Activated naive CD8-positive, alpha-beta T cell treated with anti-CD3 and anti-CD28 coated beads, Interleukin-2, amount 10 ng/mL, durations not matched to agents 7 days and 5 days (primary cell): ENCODE measurements around the gene MYO18A. TPM values are rescaled to one million over a fixed set of nuclear protein-coding genes. Genes with fewer than 3 reads are reported as not detected.
A peak's percentile ranks its signal among the peaks of the same experiment; 100 is the strongest.
"Not testable (repeated sequence)": the region's sequence is repeated elsewhere in the genome, so short reads cannot be mapped to it uniquely, and the experiment has no call there.

ENCODE experiments used
- ATAC-seq: fragments of 150-1000 bp; cut with Tn5 transposase; one replicate; pipeline ENCODE4 v1.10.0; 2021; ENCODE audit warnings: low read depth, moderate library complexity
- POLR2A ChIA-PET: fragments of 350-600 bp; sonication (Branson Sonifier 250); formaldehyde crosslinking; loops from one replicate; lab custom pipeline; 2021; ENCODE audit warnings: antibody characterized with exemption; lab: Charles Lee
- DNase-seq: peaks from one replicate; pipeline ENCODE4 v3.0.0; 2021
- H3K27ac Mint-ChIP-seq: one replicate; pipeline ENCODE4 v1.8.0; 2022; ENCODE audit warnings: mild to moderate bottlenecking, mixed read lengths
- H3K27me3 Mint-ChIP-seq: one replicate; pipeline ENCODE4 v1.8.0; 2022; ENCODE audit warnings: mild to moderate bottlenecking, moderate library complexity, mixed read lengths
- H3K36me3 Mint-ChIP-seq: one replicate; pipeline ENCODE4 v1.8.0; 2021; ENCODE audit warnings: mild to moderate bottlenecking, mixed read lengths
- H3K4me1 Mint-ChIP-seq: one replicate; pipeline ENCODE4 v1.8.0; 2021; ENCODE audit warnings: mixed read lengths
- H3K4me3 Mint-ChIP-seq: one replicate; pipeline ENCODE4 v1.8.0; 2022; ENCODE audit warnings: mild to moderate bottlenecking, moderate library complexity, mixed read lengths
- H3K9me3 Mint-ChIP-seq: one replicate; pipeline ENCODE4 v1.8.0; 2021; ENCODE audit warnings: mixed read lengths
- total RNA-seq, 2 experiments: library from RNA; stranded (reverse); gene quantifications; one replicate each; pipeline ENCODE4 v1.2.3, GENCODE V29; 2021

Gene MYO18A
- total RNA-seq, 2 experiments from 2014 or later, result 79.7 to 80.6 TPM

DNA sequence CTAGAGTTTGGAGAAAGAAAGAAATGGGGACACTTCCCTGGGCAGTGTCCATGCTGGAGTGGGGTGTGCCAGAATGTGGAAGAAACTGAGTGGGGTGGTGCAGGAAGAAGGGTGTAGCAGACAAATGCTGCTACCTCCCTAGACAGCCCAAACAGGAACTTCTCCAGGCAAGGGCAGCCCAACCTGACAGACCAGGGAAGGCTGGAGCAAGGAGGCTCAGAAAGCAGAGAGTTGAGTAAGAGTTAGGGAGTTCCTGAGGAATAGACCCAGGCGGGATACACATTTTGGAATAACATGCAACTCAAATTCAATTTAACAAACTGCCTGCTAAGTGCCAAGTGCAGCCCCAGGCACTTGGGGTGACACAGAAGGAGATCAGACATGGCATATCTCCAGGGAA, 1.0 kb upstream of the MYO18A start:
- Mint-ChIP-seq H3K4me1 (peaks cover 24% of the 10 kb centered on the region), H3K27ac (no peak overlapping the region), H3K9me3 (no peaks in the 10 kb centered on the region), H3K4me3 (no peak overlapping the region), H3K36me3 (no peaks in the 10 kb centered on the region), H3K27me3 (peaks cover 12% of the 10 kb centered on the region)
- no peak for DNase-seq
- ATAC-seq, result no peak
- POLR2A ChIA-PET, result interaction anchor here (1.2 to 2.5 kb wide), 2 partner anchors 26 to 32 kb away, joined by 3 to 8 read pairs; no protein-coding TSS in a partner anchor

DNA sequence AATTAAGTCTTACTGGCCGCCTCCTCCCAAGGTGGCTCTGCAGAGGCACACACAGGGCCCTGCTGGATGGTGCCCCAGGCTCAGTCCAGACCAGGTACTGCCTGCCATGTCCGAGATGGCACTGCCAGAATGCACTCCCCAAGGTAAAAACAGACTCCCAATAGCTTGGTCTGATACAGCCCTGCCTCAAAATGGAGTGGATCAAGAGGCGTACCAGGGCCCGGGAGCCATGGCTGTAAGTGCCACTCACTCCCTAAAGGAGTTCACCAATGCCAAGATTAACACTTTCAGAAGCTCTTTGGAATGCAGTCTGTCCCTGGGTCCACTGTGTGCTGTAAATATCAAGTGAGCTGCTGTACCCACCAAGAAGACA, 576 bp upstream of the MYO18A start:
- DNase-seq (no peak), ATAC-seq (no peak)
- H3K4me3 Mint-ChIP-seq, result peak overlapping the region; percentile 49
- no peak overlapping the region for H3K27ac Mint-ChIP-seq
- peaks cover 29% of the 10 kb centered on the region for H3K4me1 Mint-ChIP-seq
- H3K27me3 Mint-ChIP-seq, result peaks cover 12% of the 10 kb centered on the region
- no peaks in the 10 kb centered on the region for H3K9me3 Mint-ChIP-seq
- POLR2A ChIA-PET, result interaction anchor here (1.3 to 6.6 kb wide), 6 partner anchors 26 to 113 kb away, joined by 4 to 41 read pairs (median 8); partner anchors contain the start of gene NUFIP2
- H3K36me3 Mint-ChIP-seq, result no peaks in the 10 kb centered on the region

DNA sequence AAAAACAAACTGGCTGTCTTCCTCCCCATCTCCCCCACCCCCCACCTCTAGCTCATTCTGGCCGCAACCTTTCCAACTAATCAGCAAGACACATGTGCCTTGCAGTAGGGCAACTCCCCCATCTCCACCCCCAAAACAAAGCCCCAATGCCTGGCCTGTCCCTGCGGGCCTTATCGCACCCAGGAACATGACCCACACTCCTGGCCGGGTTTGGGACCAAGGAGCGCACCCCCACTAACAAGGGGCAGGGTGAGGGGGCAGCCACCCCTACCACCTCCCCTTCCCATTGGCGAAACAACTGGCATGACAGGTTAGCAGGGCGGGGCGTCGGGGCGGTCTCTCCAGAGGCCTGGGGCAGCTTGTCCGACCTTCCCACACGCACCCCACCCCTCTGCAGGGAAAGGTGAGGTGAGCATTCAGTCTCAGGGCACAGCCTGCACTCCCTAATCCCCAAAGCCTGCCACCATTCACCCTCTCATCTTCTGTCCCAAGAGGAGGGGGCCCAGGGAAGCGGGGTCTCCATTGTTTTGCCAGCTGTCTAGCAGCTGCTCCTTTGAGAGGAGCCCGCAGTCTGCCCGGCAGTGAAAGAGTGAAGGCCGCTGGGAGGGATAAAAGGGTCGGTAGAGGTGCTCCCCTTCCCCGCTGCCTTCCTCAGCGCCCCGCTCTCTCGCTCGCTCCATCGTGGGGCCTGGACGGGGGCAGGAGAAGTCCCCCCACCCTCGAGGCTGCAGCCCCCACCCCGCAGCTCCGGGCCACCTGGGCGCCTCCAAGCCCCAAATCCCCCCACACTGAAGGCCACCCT, 765 bp downstream of the MYO18A start:
- peak; percentile 47 for DNase-seq
- H3K9me3 Mint-ChIP-seq, result no peaks in the 10 kb centered on the region
- H3K36me3 Mint-ChIP-seq, result no peaks in the 10 kb centered on the region
- peak overlapping the region; percentile 49 for H3K4me3 Mint-ChIP-seq
- H3K27ac Mint-ChIP-seq, result peak overlapping the region; percentile 12
- peaks cover 12% of the 10 kb centered on the region for H3K27me3 Mint-ChIP-seq
- ATAC-seq, result no peak
- POLR2A ChIA-PET, result interaction anchor here (0.9 to 6.6 kb wide), 10 partner anchors 24 to 115 kb away, joined by 3 to 41 read pairs (median 5); partner anchors contain the start of gene NUFIP2
- peaks cover 29% of the 10 kb centered on the region for H3K4me1 Mint-ChIP-seq

DNA sequence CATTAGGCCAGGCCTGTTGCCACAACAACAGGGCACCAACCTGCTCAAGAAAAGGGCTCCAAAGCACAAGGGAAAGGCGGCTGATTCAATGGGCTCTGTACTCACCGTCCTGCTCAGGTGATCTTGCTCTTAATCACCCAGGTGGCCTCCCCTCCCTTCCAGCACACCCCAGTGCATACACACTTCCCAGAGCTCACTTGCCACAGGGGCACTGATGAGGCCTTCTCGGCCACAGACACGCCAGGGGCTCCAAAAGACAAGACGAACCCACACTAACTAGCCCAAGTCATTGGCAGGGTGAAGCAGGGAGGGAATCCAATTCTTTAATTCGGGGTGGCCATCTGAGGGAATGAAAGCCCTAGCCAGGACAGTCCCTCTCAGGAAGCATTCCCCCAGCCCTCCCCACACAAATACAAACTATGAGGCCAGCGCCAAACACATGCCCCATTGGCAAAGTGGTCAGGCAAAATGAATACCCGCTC, 1.4 kb downstream of the MYO18A start:
- no peaks in the 10 kb centered on the region for H3K9me3 Mint-ChIP-seq
- no peak for ATAC-seq
- DNase-seq, result no peak
- H3K4me1 Mint-ChIP-seq, result peaks cover 29% of the 10 kb centered on the region
- H3K36me3 Mint-ChIP-seq, result no peaks in the 10 kb centered on the region
- H3K4me3 Mint-ChIP-seq, result peak overlapping the region; percentile 49
- H3K27me3 Mint-ChIP-seq, result peaks cover 12% of the 10 kb centered on the region
- POLR2A ChIA-PET, result interaction anchor here (1.5 to 6.6 kb wide), 4 partner anchors 16 to 30 kb away, joined by 3 to 41 read pairs (median 14); no protein-coding TSS in a partner anchor
- H3K27ac Mint-ChIP-seq, result peak overlapping the region; percentile 12

DNA sequence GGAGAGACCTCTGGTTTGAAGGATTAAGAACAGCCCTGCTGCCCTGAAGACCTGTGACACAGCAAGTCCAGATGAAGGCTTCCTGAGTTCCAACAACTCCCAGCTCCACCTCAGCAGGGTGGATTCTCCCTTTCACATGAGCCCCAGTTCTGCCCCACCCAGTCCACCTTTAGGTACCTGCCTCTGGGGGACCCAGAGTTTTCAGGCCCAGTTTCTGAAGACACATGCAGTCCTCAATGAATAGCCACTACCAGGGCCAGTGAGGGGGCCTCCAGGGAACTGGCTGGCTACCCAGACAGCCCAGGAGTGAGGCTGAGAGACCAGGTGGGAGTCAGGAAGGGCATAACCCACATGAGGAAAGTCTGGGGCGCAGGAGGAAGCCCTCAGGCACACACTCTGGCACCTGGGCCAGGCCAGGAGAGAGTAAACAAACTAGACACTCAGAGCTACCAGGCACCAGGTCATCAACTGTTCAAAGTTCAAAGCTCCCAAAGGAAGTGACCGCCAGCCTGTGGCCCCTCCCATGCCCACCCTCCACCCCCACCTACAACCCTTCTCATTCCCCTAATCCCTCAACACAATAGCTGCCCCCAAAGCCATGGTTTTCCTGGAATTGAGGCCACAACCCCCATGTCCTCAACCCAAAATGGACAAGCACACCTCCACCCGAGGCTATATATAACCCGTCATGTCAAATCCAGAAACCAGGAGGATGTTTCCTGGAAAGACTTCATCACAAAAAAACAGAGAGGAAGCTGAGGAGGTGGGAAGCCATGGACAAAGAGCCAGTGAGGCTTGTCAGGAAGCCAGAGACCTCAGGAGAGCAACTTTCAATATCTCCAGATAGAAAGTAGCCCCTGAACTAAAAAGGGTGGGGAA, 2.1 kb downstream of the MYO18A start:
- Mint-ChIP-seq H3K27me3 (peaks cover 12% of the 10 kb centered on the region), H3K4me3 (peak overlapping the region; percentile 10), H3K4me1 (peaks cover 29% of the 10 kb centered on the region), H3K27ac (peak overlapping the region; percentile 60), H3K9me3 (no peaks in the 10 kb centered on the region), H3K36me3 (no peaks in the 10 kb centered on the region)
- DNase-seq (no peak), ATAC-seq (no peak)
- POLR2A ChIA-PET, result interaction anchor here (0.9 to 6.6 kb wide), 7 partner anchors 14 to 842 kb away, joined by 3 to 41 read pairs (median 5); partner anchors contain the start of genes IFT20 and TNFAIP1

DNA sequence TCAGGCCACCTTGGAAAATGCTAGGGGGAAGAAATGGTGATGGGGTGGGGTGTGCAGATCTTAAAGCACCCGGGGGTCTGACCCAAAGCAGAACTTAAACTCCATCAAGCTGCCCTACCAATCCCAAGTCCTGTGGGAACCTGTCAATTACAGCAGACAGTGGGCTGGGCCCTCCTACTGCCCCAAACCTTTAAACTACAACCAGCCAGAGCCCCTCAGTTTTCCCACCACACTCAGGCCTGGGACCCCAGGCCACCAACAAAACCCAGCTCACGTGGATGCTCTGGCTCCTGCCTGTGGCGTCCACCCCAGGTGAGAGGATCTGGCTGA, 2.7 kb downstream of the MYO18A start:
- H3K36me3 Mint-ChIP-seq, result peaks cover 1% of the 10 kb centered on the region
- H3K4me1 Mint-ChIP-seq, result peaks cover 29% of the 10 kb centered on the region
- DNase-seq (no peak), ATAC-seq (no peak)
- peak overlapping the region; percentile 60 for H3K27ac Mint-ChIP-seq
- H3K4me3 Mint-ChIP-seq, result no peak overlapping the region
- POLR2A ChIA-PET, result interaction anchor here (0.9 to 6.6 kb wide), 6 partner anchors 13 to 842 kb away, joined by 3 to 41 read pairs (median 14); partner anchors contain the start of genes IFT20 and TNFAIP1
- H3K9me3 Mint-ChIP-seq, result no peaks in the 10 kb centered on the region
- H3K27me3 Mint-ChIP-seq, result peaks cover 12% of the 10 kb centered on the region

DNA sequence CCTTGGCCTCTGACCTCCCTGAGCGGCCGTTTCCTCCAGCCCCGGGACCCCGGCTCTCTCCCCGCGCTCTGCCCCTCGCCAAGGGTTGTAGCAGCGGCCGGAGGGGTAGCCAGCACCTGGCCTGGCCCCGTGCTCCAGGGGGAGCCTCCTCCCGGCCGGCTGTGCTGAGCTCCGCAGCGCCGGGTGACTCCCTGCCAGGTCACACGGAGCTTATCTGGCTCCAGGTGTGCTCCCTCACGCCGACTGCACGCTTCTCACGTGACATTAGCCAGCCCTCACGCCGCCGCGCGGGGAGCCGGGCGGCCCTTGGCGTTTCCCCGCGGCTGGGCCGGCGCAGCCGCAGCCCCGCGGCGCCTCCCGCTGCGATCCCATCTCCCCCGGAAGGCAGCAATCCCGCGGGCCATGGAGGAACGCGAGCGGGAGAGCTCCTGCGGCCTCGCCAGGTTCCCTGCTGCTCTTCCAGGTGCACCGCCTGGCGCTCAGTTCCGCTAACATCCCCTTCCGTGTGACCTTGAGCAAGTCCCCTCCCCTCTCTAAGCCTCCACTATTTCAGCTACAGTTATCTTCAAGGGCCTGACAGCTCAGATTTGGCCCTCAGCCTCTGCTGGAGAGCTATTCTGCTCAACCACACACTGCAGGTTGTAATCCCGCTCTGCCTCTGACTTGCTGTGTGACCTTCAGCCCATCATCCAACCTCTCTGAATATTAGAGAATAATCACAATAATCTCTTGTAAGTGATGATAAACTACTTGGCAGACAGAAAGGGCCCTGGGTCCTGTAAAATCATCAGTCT, 3.4 kb downstream of the MYO18A start:
- Mint-ChIP-seq H3K36me3 (peaks cover 1% of the 10 kb centered on the region), H3K4me3 (peak overlapping the region; percentile 79), H3K27ac (peak overlapping the region; percentile 83), H3K4me1 (peaks cover 29% of the 10 kb centered on the region), H3K9me3 (no peaks in the 10 kb centered on the region), H3K27me3 (peaks cover 7% of the 10 kb centered on the region)
- POLR2A ChIA-PET, result interaction anchor here (0.9 to 6.6 kb wide), 9 partner anchors 12 to 841 kb away, joined by 3 to 41 read pairs (median 5); partner anchors contain the start of genes IFT20, NUFIP2 and TNFAIP1
- peak; percentile 67 for DNase-seq
- ATAC-seq, result peak; percentile 41

DNA sequence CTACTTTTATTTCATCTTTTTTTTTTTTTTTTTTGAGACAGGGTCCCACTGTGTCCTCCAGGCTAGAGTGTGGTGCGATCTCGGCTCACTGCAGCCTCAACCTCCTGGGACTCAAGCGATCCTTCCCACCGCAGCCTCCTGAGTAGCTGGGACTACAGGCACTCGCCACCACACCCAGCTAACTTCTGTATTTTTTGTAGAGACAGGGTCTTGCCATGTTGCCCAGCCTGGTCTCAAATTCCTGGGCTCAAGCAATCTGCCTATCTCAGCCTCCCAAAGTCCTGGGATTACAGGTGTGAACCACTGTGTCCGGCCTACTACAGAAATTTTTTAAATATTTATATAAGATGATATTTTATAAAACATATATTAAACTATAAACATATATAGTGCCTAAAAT, 4.8 kb downstream of the MYO18A start:
- H3K36me3 Mint-ChIP-seq, result peaks cover 1% of the 10 kb centered on the region
- POLR2A ChIA-PET, result interaction anchor here (0.7 to 6.6 kb wide), 5 partner anchors 20 to 222 kb away, joined by 4 to 41 read pairs (median 22); partner anchors contain the start of gene NUFIP2
- no peak overlapping the region for H3K27ac Mint-ChIP-seq
- H3K4me1 Mint-ChIP-seq, result peaks cover 28% of the 10 kb centered on the region
- DNase-seq (no peak), ATAC-seq (no peak)
- H3K4me3 Mint-ChIP-seq, result no peak overlapping the region
- H3K27me3 Mint-ChIP-seq, result no peaks in the 10 kb centered on the region
- H3K9me3 Mint-ChIP-seq, result no peaks in the 10 kb centered on the region

DNA sequence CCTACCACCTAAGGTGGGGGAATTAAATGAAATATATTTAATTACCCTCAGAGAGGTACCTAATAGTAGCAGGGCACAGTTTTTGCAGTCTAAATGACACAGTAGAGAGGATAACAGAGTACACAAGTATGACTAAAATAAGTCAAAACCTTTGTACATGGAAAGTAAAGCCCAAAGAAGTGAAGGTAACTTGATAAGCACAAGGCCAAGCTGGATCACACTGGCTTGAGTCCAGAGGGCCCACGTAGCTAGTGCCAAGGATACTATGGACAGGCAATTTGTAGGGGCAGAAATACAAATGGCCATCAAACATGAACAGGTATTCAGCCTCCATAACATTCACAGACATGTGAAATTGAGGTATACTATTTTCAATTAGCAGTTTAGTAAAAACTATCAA, 7.6 kb downstream of the MYO18A start:
- Mint-ChIP-seq H3K9me3 (no peaks in the 10 kb centered on the region), H3K27ac (no peak overlapping the region), H3K36me3 (peaks cover 1% of the 10 kb centered on the region), H3K27me3 (no peaks in the 10 kb centered on the region), H3K4me3 (no peak overlapping the region), H3K4me1 (peaks cover 12% of the 10 kb centered on the region)
- POLR2A ChIA-PET, result no interaction called here
- no peak for DNase-seq
- no peak for ATAC-seq

DNA sequence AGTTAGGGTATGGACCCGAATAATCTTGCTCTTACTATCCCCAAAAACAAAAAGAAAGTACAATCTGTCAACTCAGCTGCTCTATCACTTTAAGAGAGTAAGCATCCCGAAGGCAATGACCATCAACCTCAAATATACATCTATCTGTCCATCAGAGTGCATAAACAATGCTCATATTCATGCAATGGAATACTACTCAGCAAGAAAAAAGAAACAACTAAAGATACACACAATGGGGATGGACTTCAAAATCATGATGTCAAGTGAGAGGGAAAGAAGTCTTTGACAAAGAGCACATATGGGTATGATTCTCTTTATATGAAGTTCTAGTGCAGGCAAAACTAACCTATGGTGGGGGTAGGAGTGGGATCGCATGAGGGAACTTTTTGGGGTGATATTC, 9.5 kb downstream of the MYO18A start:
- no peaks in the 10 kb centered on the region for H3K27me3 Mint-ChIP-seq
- H3K36me3 Mint-ChIP-seq, result peaks cover 3% of the 10 kb centered on the region
- H3K4me1 Mint-ChIP-seq, result peaks cover 2% of the 10 kb centered on the region
- no peaks in the 10 kb centered on the region for H3K9me3 Mint-ChIP-seq
- POLR2A ChIA-PET, result no interaction called here
- DNase-seq (no peak), ATAC-seq (no peak)
- no peak overlapping the region for H3K27ac Mint-ChIP-seq
- no peak overlapping the region for H3K4me3 Mint-ChIP-seq

DNA sequence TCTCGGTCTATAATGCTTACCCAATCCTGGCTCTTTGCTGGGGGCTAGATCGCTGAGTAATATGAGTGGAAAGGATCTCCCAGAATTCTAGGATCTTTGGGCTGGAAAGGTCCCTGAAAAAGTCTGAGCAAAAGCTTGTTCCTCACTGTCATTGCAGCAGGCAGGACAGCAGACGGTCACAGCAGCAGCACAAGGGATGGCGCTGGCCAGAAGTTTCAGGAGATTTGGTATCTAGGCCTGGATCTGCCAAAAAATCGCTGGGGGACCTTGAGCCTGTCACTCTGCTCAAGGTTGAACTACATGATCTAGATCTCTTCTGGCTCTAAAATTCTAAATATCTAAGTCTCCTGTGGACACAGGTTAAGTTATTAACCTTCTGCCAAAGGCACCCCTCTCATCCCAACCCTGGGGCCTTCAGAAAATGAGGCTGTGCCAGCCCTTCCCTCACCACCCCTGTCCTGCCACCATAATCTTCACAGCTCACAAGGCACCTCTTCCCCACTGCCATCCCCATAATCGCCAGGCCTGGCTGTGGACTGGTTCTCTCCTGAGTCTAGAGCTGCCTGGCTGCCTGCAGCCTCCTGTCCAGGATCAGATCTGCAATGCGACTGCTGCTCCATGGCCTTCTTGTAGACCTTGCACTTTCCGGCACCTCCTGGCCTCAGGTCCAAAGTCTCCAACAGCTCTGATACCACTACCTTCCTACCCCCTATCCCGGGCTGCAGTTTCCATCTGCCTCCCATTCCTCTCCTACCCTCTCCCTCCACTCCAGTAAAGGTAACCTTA, 10.2 kb downstream of the MYO18A start:
- no peaks in the 10 kb centered on the region for H3K9me3 Mint-ChIP-seq
- H3K4me1 Mint-ChIP-seq, result peaks cover 2% of the 10 kb centered on the region

DNA sequence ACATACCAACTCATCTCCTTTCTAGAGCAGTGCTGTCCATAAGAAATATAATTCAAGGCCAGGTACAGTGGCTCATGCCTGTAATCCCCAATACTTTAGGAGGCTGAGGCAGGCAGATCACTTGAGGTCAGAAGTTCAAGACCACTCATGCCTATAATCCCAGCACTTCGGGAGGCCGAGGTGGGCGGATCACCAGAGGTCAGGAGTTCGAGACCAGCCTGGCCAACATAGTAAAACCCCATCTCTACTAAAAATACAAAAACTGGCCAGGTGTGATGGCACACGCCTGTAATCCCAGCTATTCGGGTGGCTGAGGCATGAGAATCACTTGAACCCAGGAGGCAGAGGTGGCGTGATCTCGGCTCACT, 11.5 kb downstream of the MYO18A start:
- POLR2A ChIA-PET, H3K27me3 Mint-ChIP-seq, H3K27ac Mint-ChIP-seq: not testable (repeated sequence)

More for the DNA sequence above, 10.2 kb downstream of the MYO18A start:
- H3K36me3 Mint-ChIP-seq, result peaks cover 4% of the 10 kb centered on the region
- no peak overlapping the region for H3K27ac Mint-ChIP-seq
- POLR2A ChIA-PET, result no interaction called here
- DNase-seq (no peak), ATAC-seq (no peak)
- no peak overlapping the region for H3K4me3 Mint-ChIP-seq
- no peaks in the 10 kb centered on the region for H3K27me3 Mint-ChIP-seq

More for the DNA sequence above, 11.5 kb downstream of the MYO18A start:
- not testable (repeated sequence) for DNase-seq, H3K36me3 Mint-ChIP-seq, H3K4me1 Mint-ChIP-seq, H3K9me3 Mint-ChIP-seq, ATAC-seq, H3K4me3 Mint-ChIP-seq
